ENCODE measurements around the gene UNC93B1. TPM values are rescaled to one million over a fixed set of nuclear protein-coding genes. Genes with fewer than 3 reads are reported as not detected.

UNC93B1 gene
- total RNA-seq, 1 experiment from 2014 or later, result 23.3 TPM

DNA sequence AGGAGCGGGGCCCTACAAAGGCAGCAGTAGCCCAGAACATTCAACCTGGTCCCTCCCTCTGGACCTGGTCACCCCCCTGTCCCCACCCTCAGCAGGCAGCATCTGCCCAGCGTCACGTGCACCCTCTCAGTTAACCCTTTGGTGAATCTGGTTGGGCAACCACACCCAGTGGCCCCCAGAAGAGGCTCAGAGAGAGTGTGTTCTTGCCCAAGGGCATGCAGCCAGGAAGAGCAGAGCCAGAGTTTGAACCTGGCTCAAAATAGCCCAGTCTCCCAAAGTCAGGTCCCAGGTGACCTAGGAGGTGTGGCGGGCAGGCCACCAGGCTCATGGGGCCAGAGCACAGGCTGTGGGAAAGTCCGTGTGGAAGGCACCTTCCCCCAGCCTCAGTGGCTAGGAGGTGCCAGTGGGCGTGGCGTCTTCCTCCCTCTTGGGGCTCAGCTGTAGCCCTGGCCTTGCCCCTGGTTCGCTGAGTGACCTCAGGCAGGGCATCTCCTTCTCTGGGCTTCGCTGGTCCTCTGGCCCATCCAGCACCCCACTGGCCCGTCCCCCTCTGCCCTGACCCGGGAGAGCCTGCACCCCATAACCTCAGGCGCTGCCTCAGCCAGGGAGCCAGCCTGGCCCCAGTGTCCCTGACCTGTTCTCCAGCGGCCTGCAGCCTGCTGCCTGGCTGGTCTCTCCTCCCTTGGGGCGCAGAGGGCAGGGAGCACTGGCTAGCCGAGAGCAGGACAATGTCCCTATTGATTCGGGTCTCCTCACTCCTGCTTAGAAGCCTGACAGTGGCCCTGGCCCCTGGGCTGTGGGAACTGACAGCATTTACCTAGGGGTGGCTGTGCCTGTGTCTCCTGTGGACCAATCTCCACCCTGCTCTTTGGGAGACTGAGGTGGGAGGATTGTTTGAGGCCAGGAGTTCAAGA is 13.3 kb upstream of the UNC93B1 start:
- no peak overlapping the region for H2AFZ ChIP-seq (ENCODE audit: low read length)
- H3K27ac ChIP-seq (ENCODE audit: insufficient read length, low read depth, low read length), result no peak overlapping the region
- H3K4me2 ChIP-seq (ENCODE audit: insufficient read depth, insufficient read length, low read length), result no peak overlapping the region
- Mint-ChIP-seq H3K27ac (peak overlapping the region in 1 of 3 experiments; percentile 18; a peak in 1 of 7 replicates), H3K4me3 (no peak overlapping the region), H3K4me1 (peaks cover 11 to 23% of the 10 kb centered on the region in 2 experiments), H3K9me3 (no peaks in the 10 kb centered on the region), H3K36me3 (ENCODE audit: insufficient read depth in 1 of 3, low read depth in 3 of 3) (no peaks in the 10 kb centered on the region; a peak in 1 of 7 replicates), H3K27me3 (ENCODE audit: low read depth) (peaks cover 2% of the 10 kb centered on the region)
- no peak overlapping the region for H3K14ac ChIP-seq (ENCODE audit: insufficient read depth, low read length)
- H3K79me2 ChIP-seq (ENCODE audit: insufficient read depth, low read length), result no peaks in the 10 kb centered on the region
- no peak overlapping the region for H2BK120ac ChIP-seq (ENCODE audit: low read depth, low read length, poor library complexity, severe bottlenecking)
- no peak overlapping the region for H2AK5ac ChIP-seq (ENCODE audit: insufficient read length, low read length)
- no peak overlapping the region for H3T11ph ChIP-seq (ENCODE audit: low read length)
- H4K91ac ChIP-seq (ENCODE audit: insufficient read length, low read depth, low read length), result no peak overlapping the region
- H3K23ac ChIP-seq (ENCODE audit: insufficient read length, low read depth, low read length), result no peak overlapping the region
- H3K23me2 ChIP-seq (ENCODE audit: insufficient read length, low read depth, low read length, poor library complexity, severe bottlenecking), result no peaks in the 10 kb centered on the region
- no peak overlapping the region for H3K4ac ChIP-seq (ENCODE audit: low read depth, low read length)
- no peaks in the 10 kb centered on the region for H3K27me3 ChIP-seq (ENCODE audit: insufficient read depth, low read length)
- no peak overlapping the region for H3K18ac ChIP-seq (ENCODE audit: insufficient read length, low read depth, low read length)
- H4K20me1 ChIP-seq (ENCODE audit: control insufficient read depth, insufficient read depth, insufficient read length), result no peaks in the 10 kb centered on the region
- H3K56ac ChIP-seq (ENCODE audit: insufficient read length, low read depth, low read length), result no peak overlapping the region
- H4K5ac ChIP-seq (ENCODE audit: insufficient read length, low read depth, low read length), result no peak overlapping the region
- no peak overlapping the region for H3K9ac ChIP-seq (ENCODE audit: extremely low read depth, insufficient read length, low read length)
- no peak overlapping the region for H2BK20ac ChIP-seq (ENCODE audit: low read depth, low read length, poor library complexity, severe bottlenecking)
- no peak overlapping the region for H2BK12ac ChIP-seq (ENCODE audit: insufficient read length, low read depth, low read length)
- DNase-seq, result no peak
- H4K8ac ChIP-seq (replicated peaks; ENCODE audit: insufficient read length, low read depth, low read length), result no peak overlapping the region
- WGBS (ENCODE audit: extremely low coverage, insufficient read length, low lambda C conversion rate), result no CpG with 5 or more reads among the region's 16 CpGs
- no peaks in the 10 kb centered on the region for H3K79me1 ChIP-seq (ENCODE audit: insufficient read depth, low read depth, low read length, poor library complexity, severe bottlenecking)
- no peaks in the 10 kb centered on the region for H3K9me3 ChIP-seq (ENCODE audit: control insufficient read depth, low read depth, low read length)
- TF ChIP-seq, protein P1, sequence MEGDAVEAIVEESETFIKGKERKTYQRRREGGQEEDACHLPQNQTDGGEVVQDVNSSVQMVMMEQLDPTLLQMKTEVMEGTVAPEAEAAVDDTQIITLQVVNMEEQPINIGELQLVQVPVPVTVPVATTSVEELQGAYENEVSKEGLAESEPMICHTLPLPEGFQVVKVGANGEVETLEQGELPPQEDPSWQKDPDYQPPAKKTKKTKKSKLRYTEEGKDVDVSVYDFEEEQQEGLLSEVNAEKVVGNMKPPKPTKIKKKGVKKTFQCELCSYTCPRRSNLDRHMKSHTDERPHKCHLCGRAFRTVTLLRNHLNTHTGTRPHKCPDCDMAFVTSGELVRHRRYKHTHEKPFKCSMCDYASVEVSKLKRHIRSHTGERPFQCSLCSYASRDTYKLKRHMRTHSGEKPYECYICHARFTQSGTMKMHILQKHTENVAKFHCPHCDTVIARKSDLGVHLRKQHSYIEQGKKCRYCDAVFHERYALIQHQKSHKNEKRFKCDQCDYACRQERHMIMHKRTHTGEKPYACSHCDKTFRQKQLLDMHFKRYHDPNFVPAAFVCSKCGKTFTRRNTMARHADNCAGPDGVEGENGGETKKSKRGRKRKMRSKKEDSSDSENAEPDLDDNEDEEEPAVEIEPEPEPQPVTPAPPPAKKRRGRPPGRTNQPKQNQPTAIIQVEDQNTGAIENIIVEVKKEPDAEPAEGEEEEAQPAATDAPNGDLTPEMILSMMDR (conservative IDR thresholded peaks at IDR 0.05), result no peak
- H2BK5ac ChIP-seq (ENCODE audit: insufficient read length, low read length), result no peak overlapping the region
- no peak overlapping the region for H2BK15ac ChIP-seq (ENCODE audit: low read depth, low read length)
- no peaks in the 10 kb centered on the region; the same call in 1 of the 2 replicates for H3K4me1 ChIP-seq (ENCODE audit: insufficient read depth, low read length)

All from H9 (cell line).